ENCODE results near the gene ZNF738.
"Not testable (repeated sequence)": the region's sequence is repeated elsewhere in the genome, so short reads cannot be mapped to it uniquely, and the experiment has no call there.

ZNF738 gene

DNA sequence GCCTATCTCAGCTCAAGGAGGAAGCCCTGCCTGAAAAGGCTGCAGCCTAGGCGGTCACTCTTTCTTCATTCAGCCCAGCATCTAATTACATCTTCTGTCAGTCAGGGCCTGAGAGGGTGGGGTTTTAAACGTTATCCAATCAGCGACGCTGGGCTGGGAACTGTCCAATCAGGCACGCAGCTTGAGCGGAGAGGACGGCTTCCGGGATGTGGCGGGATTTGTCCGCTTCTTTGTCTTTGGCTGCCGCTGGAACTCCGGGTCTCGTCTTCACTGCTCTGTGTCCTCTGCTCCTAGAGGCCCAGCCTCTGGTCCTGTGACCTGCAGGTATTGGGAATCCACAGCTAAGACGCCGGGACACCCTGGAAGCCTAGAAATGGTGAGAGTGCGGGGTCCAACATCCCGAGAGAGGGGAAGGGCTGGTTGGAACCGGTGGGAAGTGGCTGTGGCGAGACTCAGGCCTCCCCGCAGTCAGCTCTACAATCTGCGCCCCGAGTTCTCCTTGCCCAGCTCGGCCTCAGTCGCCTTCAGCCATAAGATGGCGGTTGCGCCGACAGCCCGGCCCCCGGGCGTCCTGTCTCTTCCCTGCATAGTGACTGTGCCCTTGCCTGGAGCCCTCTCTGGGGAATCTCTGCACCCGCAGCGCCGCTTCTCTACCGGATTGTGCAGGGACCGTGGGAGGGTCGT is at the start of gene ZNF738:
ZNF738 (plus strand) TSS at position 233 of the 684 bp plus-strand sequence; CDS start at position 374, 141 bp downstream.
- peaks cover 8% of the 10 kb centered on the region for H3K27me3 Mint-ChIP-seq (ENCODE audit: low read depth, poor library complexity)
- H3K36me3 Mint-ChIP-seq (ENCODE audit: low read depth) = peaks cover 55% of the 10 kb centered on the region
- DNase-seq = peak; percentile 84
- TF ChIP-seq, protein P1, sequence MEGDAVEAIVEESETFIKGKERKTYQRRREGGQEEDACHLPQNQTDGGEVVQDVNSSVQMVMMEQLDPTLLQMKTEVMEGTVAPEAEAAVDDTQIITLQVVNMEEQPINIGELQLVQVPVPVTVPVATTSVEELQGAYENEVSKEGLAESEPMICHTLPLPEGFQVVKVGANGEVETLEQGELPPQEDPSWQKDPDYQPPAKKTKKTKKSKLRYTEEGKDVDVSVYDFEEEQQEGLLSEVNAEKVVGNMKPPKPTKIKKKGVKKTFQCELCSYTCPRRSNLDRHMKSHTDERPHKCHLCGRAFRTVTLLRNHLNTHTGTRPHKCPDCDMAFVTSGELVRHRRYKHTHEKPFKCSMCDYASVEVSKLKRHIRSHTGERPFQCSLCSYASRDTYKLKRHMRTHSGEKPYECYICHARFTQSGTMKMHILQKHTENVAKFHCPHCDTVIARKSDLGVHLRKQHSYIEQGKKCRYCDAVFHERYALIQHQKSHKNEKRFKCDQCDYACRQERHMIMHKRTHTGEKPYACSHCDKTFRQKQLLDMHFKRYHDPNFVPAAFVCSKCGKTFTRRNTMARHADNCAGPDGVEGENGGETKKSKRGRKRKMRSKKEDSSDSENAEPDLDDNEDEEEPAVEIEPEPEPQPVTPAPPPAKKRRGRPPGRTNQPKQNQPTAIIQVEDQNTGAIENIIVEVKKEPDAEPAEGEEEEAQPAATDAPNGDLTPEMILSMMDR (IDR thresholded peaks at IDR 0.05) = no peak
- H3K4me3 Mint-ChIP-seq = peak within 1 kb of the TSS; percentile 99
- no peaks in the 10 kb centered on the region for H3K4me1 Mint-ChIP-seq
- H3K27ac Mint-ChIP-seq = peak within 1 kb of the TSS; percentile 100
- peaks cover 88% of the 10 kb centered on the region for H3K9me3 Mint-ChIP-seq

DNA sequence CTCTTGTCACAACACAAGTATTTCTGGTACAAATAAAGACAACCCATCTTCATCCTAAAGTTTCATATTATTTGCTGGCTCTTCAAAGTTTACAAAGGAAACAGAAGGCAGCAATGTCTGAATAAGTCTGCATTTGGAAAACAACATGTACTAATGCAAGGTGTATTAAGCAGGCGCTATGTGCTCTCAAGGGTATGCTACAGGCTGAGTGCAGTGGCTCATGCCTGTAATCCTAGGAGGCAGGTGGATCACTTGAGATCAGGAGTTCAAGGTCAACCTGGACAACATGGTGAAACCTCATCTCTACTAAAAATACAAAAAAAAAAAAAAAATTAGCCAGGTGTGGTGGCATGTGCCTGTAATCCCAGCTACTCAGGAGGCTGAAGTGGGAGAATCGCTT is 46.0 kb upstream of the ZNF738 start:
- H3K27ac Mint-ChIP-seq = peak overlapping the region; percentile 64
- H3K36me3 Mint-ChIP-seq (ENCODE audit: low read depth) = peaks cover 89% of the 10 kb centered on the region
- H3K27me3 Mint-ChIP-seq (ENCODE audit: low read depth, poor library complexity); DNase-seq; H3K4me1 Mint-ChIP-seq; H3K4me3 Mint-ChIP-seq: not testable (repeated sequence)
- H3K9me3 Mint-ChIP-seq = peaks cover 58% of the 10 kb centered on the region

DNA sequence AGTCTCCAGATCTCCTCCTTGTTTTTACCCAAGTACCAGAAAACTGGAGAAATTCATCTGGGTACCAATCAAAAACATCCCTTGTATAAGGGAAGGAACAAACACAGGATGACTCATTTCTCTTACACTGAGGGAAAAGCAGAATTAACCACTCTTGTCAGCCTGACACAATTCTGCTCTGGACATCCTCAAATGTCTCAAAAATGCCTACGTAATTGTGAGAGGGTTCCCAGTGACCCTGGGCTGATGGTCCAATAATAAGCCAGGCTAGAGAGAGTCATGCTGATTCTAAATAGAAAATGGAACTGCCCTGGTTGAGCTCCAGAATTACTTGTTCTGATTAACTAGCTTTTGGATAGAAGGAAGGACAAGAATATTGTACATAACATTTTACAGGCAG is 44.1 kb upstream of the ZNF738 start:
- H3K27ac Mint-ChIP-seq = no peak overlapping the region
- TF ChIP-seq, protein P1 (IDR thresholded peaks at IDR 0.05) = no peak
- DNase-seq = no peak
- no peak overlapping the region for H3K4me3 Mint-ChIP-seq
- peaks cover 91% of the 10 kb centered on the region for H3K36me3 Mint-ChIP-seq (ENCODE audit: low read depth)
- peaks cover 61% of the 10 kb centered on the region for H3K9me3 Mint-ChIP-seq
- H3K27me3 Mint-ChIP-seq (ENCODE audit: low read depth, poor library complexity) = no peaks in the 10 kb centered on the region
- no peaks in the 10 kb centered on the region for H3K4me1 Mint-ChIP-seq

GRCh38 chr19:21317821-21318220 is 41.0 kb upstream of the ZNF738 start:
- TF ChIP-seq, protein P1 (IDR thresholded peaks at IDR 0.05) = no peak
- DNase-seq = no peak
- no peak overlapping the region for H3K27ac Mint-ChIP-seq
- peaks cover 82% of the 10 kb centered on the region for H3K9me3 Mint-ChIP-seq
- no peaks in the 10 kb centered on the region for H3K27me3 Mint-ChIP-seq (ENCODE audit: low read depth, poor library complexity)
- H3K4me1 Mint-ChIP-seq = no peaks in the 10 kb centered on the region
- no peak overlapping the region for H3K4me3 Mint-ChIP-seq
- peaks cover 92% of the 10 kb centered on the region for H3K36me3 Mint-ChIP-seq (ENCODE audit: low read depth)

GRCh38 chr19:21321134-21321533 is 37.7 kb upstream of the ZNF738 start:
- no peak for DNase-seq
- H3K27me3 Mint-ChIP-seq (ENCODE audit: low read depth, poor library complexity) = no peaks in the 10 kb centered on the region
- H3K27ac Mint-ChIP-seq = no peak overlapping the region
- TF ChIP-seq, protein P1 (IDR thresholded peaks at IDR 0.05) = no peak
- peaks cover 94% of the 10 kb centered on the region for H3K9me3 Mint-ChIP-seq
- H3K4me3 Mint-ChIP-seq = no peak overlapping the region
- peaks cover 96% of the 10 kb centered on the region for H3K36me3 Mint-ChIP-seq (ENCODE audit: low read depth)
- no peaks in the 10 kb centered on the region for H3K4me1 Mint-ChIP-seq

DNA sequence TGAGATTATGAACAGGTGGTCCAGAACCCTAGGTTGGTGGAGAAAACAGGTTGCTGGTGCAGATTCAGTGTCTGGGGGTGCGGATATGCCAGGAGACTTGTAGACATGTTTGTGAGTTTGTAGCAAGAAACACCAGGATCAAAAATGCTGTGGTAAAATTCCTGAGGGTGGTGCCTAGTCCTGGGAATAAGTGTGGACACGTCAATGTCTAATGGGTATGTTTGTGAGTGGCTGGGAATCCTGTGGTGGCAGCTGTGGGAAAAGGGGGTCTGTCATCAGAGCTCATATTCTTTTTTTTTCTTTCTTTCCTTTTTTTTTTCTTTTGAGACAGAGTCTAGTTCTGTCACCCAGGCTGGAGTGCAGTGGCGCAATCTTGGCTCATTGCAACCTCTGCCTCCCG is 36.8 kb upstream of the ZNF738 start:
- H3K4me3 Mint-ChIP-seq = no peak overlapping the region
- peak overlapping the region; percentile 31 for H3K27ac Mint-ChIP-seq
- no peaks in the 10 kb centered on the region for H3K27me3 Mint-ChIP-seq (ENCODE audit: low read depth, poor library complexity)
- H3K9me3 Mint-ChIP-seq = peaks cover 96% of the 10 kb centered on the region
- H3K36me3 Mint-ChIP-seq (ENCODE audit: low read depth) = peaks cover 97% of the 10 kb centered on the region
- no peaks in the 10 kb centered on the region for H3K4me1 Mint-ChIP-seq
- DNase-seq = no peak
- TF ChIP-seq, protein P1 (IDR thresholded peaks at IDR 0.05) = no peak
